PC-3 (cell line): ENCODE measurements around the gene SYPL1.

Experiments used
- CTCF ChIP-seq: fragments of 300-600 bp; sonication (generic); conservative IDR thresholded peaks from 2 replicates; pipeline ENCODE4 v1.5.1; 2017; ENCODE audit warnings: antibody characterized with exemption, low read depth, mild to moderate bottlenecking, low read length
- EZH2 ChIP-seq: fragments of 300-600 bp; sonication (generic); IDR thresholded peaks from one replicate; pipeline ENCODE4 v1.6.1; 2017; ENCODE audit warnings: antibody characterized with exemption, mild to moderate bottlenecking, low read length; ENCODE audit not compliant: unreplicated experiment

- TF ChIP-seq CTCF: no peak
- TF ChIP-seq EZH2: no peak
Measured at GRCh38 chr7:106104721-106105260, 7.3 kb downstream of the SYPL1 start.
